HG02588 (cell line): Measurements from ENCODE around the gene LLGL2.
"Not testable (repeated sequence)": the region's sequence is repeated elsewhere in the genome, so short reads cannot be mapped to it uniquely, and the experiment has no call there.

Experiments used
- ATAC-seq: cut with Tn5 transposase; IDR thresholded peaks from one replicate; pipeline ENCODE4 v1.9.1; 2021; ENCODE audit warnings: mild to moderate bottlenecking, moderate library complexity; ENCODE audit not compliant: unreplicated experiment

LLGL2 gene

GRCh38 chr17:75518983-75519537, 6.4 kb upstream of the LLGL2 start:
- ATAC-seq: no peak

- not testable (repeated sequence) for ATAC-seq
Measured at GRCh38 chr17:75520413-75520812, 5.1 kb upstream of the LLGL2 start.

DNA sequence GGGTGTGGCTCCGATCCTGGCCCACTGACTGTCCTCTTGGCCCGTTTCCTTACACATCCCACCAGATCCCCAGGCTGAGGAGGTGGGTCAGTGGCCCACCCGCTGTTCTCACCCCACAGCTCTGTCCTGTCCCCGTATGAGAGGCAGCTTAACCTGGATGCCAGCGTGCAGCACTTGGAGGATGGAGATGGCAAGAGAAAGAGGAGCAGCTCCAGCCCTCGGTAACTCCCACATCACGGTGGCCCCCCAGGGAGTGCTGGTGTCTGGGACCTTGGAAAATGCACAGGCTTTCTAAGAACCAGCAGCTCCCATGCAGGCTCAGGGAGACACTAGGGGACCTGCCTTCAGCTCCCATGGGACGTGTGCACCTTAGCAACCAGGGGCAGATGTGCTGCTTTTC, 4.2 kb upstream of the LLGL2 start:
- ATAC-seq: no peak

- no peak for ATAC-seq
Measured at GRCh38 chr17:75521951-75522727, 3.4 kb upstream of the LLGL2 start.

- no peak for ATAC-seq
Measured at GRCh38 chr17:75523647-75524046, 1.9 kb upstream of the LLGL2 start.

- ATAC-seq: no peak
Measured at GRCh38 chr17:75524269-75524969, 1.1 kb upstream of the LLGL2 start.

DNA sequence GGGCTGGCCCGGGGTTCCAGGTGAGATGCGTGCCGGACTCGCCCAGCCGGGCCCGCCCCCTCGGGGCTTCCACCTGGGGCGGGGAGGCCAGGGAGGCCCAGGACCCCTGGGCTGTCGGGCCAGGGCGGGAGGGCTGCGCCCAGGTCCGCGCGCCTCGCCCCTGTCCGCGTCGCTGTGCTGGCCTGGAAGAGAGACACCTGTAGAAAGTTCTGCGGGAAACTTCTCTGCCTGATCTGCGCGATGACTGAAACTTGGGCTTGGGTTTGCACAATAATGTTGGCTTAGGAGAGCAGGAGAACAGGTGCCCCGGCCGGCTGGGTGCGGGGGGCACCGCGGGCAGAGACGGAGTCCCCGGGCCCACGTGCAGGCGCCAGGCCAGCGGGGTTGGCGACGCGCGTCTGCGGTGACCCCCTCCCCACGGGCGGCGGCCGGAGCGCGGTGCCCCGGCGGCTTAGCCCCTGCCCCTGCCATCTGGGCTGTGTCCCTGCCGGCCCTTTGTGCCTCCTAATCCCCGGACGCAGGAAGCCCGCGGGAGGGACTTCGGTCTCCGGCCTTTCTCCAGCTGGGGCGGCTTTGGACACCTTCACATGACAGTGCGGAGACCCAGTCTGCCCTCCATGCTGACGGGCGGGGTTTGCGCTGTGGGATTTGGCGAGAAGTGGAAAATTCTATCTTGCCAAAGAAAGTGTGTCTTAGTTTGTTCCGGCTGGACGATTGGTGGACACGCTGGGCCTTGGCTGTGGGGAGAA, 483 bp downstream of the LLGL2 start:
- ATAC-seq: no peak

DNA sequence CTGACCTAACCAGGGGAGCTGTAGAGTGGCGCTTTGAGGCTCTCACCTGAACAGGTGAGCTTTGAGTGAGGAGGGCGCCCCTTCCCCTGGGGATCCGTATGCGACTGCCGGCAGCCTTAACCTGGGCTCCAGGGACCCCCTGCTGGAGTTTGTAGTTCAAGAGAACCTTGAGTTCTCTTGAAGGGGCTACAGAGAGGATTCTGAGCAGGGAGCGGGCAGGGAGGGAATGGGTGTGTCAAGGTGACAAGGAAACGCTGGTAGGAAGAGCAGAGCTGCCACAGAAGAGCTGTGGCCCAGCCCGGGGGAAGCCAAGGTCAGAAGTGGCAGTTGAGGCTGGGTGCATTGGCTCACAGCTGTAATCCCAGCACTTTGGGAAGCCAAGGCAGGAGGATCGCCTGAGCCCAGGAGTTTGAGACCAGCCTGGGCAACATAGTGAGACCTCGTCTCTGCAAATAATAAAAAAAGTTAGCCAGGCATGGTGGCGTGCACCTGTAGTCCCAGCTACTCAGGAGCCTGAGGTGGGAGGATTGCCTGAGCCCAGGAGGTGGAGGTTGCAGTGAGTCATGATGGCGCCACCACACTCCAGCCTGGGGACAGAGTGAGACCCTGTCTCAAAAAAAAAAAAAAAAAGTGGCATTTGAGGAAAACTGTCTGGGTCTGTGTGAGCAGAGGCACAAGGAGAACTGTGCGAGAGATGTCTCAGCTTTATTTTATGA, 1.2 kb downstream of the LLGL2 start:
- ATAC-seq: no peak

GRCh38 chr17:75530837-75531720, 5.6 kb downstream of the LLGL2 start:
- ATAC-seq: no peak

- no peak for ATAC-seq
Measured at GRCh38 chr17:75531721-75532072, 6.2 kb downstream of the LLGL2 start.

DNA sequence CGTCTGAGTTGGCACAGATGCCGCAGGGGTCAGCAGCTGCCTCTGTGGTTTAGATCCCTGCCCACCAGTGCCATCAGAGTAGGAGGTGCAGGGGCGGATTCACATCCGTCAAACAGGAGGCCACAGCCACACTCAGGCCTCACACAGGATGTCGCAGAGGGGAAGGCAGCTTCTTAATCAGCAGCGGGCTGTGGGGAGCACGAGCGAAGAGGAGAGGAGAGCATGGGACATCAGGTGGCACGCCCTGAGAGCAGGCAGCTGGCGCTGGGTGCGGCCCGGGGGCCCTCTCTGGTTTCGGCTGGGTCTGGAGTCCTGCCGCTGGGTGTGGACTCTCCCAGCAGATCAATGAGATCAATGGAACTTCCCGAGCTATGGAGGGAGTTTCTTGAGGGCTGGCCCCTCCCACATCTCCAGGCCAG, 9.6 kb downstream of the LLGL2 start:
- ATAC-seq: no peak

DNA sequence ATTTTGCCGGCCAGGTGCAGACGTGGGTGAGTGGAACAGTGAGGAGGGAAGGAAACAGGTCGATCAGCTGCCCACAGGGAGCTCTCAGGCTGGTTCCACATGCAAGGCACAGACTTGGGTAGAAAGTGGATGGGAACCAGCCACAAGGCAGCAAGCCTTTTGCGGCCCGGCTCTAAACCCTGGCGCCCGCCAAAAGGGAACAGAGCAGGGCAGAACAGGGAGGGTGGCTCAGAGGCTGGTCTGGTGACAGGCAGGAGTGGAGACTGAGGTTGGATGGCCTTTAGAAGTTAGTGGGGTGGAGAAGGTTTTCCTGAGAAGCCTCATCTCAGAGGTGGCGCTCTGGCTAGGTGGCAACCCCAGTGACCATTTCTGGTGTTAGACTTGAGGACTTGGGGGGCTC, 10.4 kb downstream of the LLGL2 start:
- ATAC-seq: no peak

DNA sequence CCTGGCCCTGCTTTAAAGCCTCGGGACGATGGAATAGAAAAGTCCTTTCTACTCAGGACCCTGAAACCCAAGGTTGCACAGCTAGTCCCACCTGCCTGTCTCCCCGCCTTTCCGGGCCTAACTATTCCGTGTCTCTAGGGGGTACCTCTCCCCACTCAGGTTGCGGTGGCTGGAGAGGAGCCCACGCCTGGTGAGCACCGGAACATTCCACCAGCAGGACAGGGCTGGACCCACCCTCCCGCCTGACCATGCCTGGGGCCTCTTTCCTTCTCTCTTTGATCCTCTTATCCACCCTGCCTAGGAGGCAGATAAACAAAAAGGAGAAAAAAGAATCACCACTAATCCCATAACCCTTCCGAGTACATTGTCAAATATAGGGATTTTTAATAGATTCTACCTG, 10.9 kb downstream of the LLGL2 start:
- no peak for ATAC-seq

- no peak for ATAC-seq
Measured at GRCh38 chr17:75539967-75540729, 14.7 kb downstream of the LLGL2 start.

- no peak for ATAC-seq
Measured at GRCh38 chr17:75540923-75541503, 15.5 kb downstream of the LLGL2 start.

DNA sequence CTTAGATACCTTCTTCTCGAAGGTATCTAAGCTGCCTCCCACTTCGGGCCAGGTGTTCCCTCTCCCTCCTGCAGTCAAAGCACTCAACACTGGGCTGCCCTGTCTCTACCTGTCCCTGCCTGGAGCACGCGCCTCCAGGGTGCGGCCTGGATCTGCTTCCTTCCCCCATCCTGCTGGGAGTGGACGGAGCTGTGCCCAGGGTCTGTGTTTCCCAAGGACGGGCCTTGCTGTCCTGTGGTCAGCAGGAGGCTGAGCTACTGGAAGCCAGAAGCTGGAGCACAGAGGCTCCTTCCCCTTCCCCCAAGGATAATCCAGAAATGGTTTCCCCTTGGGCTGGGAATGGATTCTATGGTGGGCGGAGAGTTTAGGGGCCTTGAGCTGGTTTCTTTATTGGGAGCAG, 16.7 kb downstream of the LLGL2 start:
- ATAC-seq: no peak

DNA sequence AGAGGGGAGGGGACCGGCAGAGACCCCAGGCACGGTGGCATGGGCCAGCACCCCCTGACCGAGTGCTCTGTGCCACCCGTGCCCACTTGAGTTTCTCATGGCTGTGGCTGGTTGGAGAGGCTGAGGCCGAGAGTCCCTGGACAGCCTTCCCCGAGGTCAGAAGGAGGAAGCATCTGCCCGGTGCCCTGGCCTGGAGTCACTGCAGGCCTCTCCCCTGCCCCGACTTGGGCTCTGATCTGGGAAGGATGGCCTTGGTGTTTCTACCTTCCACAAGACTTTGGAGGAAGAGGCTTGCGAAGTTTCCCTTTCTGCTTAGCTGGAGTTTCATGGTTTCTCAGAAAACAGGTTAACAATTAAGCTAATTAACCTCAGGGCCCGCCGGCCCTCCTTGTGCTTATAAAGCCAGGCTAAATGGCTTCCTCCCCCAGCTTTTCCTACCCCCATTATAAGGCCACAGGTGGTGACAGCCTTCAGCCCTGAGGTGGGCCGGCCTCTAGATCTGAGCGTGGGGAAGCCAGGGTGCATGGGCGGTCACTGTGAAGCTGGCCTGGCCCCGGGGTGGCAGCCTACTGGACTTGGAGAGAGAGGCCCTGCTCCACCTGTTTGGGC, 17.3 kb downstream of the LLGL2 start:
- no peak for ATAC-seq

DNA sequence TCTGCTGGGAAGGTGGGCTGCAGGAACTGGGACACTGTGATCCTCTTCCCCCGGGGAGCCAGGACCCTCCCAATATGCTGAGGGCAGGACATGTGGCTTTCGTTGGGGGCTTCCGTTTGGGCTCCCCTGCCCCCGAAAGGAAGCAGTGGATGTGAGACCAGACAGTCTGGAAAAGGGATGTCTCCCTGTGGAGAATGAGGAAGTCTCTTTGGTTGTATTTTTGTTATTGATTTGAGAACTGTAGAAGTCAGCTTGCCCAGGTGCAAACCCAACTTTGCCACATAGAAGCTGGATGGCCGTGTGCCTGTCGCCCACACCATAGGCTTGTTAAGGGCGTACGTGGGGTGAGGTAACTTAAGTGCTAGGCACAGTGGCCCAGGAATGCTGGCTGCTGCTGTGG, 18.8 kb downstream of the LLGL2 start:
- no peak for ATAC-seq
